Smooth muscle cell of the brain vasculature (primary cell): ENCODE measurements around the gene INPP5B.
"Not testable (repeated sequence)": the region's sequence is repeated elsewhere in the genome, so short reads cannot be mapped to it uniquely, and the experiment has no call there.

Experiments
- DNase-seq: peaks from one replicate; pipeline ENCODE4 v3.0.0-alpha.2; 2012; ENCODE audit warnings: low read depth, low spot score

The INPP5B gene

GRCh38 chr1:37946703-37947360 lies at the start of gene INPP5B:
INPP5B (minus strand) TSS chr1:37947053; CDS start chr1:37946308, 745 bp downstream.
- peak; percentile 68 for DNase-seq

- DNase-seq = peak; percentile 85
Observed at GRCh38 chr1:37995751-37996345, 49.0 kb upstream of the INPP5B start.

GRCh38 chr1:37994886-37995566 lies 48.2 kb upstream of the INPP5B start:
- no peak for DNase-seq

- no peak for DNase-seq
Observed at GRCh38 chr1:37989361-37989930, 42.6 kb upstream of the INPP5B start.

- no peak for DNase-seq
Observed at GRCh38 chr1:37987679-37988078, 40.8 kb upstream of the INPP5B start.

- DNase-seq = no peak
Observed at GRCh38 chr1:37983546-37983945, 36.7 kb upstream of the INPP5B start.

GRCh38 chr1:37978541-37978940 lies 31.7 kb upstream of the INPP5B start:
- no peak for DNase-seq

GRCh38 chr1:37975083-37975482 lies 28.2 kb upstream of the INPP5B start:
- DNase-seq = not testable (repeated sequence)

- no peak for DNase-seq
Observed at GRCh38 chr1:37974567-37974966, 27.7 kb upstream of the INPP5B start.

GRCh38 chr1:37973684-37974083 lies 26.8 kb upstream of the INPP5B start:
- not testable (repeated sequence) for DNase-seq

GRCh38 chr1:37965301-37965700 lies 18.4 kb upstream of the INPP5B start:
- DNase-seq = no peak

- DNase-seq = not testable (repeated sequence)
Observed at GRCh38 chr1:37964106-37964505, 17.3 kb upstream of the INPP5B start.

- DNase-seq = no peak
Observed at GRCh38 chr1:37958690-37959089, 11.8 kb upstream of the INPP5B start.

GRCh38 chr1:37955685-37956084 lies 8.8 kb upstream of the INPP5B start:
- DNase-seq = no peak

GRCh38 chr1:37954316-37954971 lies 7.6 kb upstream of the INPP5B start:
- no peak for DNase-seq

- no peak for DNase-seq
Observed at GRCh38 chr1:37952738-37953137, 5.9 kb upstream of the INPP5B start.

GRCh38 chr1:37951783-37952624 lies 5.2 kb upstream of the INPP5B start:
- no peak for DNase-seq

GRCh38 chr1:37951041-37951782 lies 4.4 kb upstream of the INPP5B start:
- DNase-seq = no peak

- DNase-seq = no peak
Observed at GRCh38 chr1:37949524-37950152, 2.8 kb upstream of the INPP5B start.

GRCh38 chr1:37948841-37949240 lies 2.0 kb upstream of the INPP5B start:
- no peak for DNase-seq
